Hematopoietic multipotent progenitor cell treated with erythropoietin and hydrocortisone succinate and interleukin-3 and kit ligand, for 8 days (in vitro differentiated cells): ENCODE measurements around the gene SFMBT2.
"Not testable (repeated sequence)": the region's sequence is repeated elsewhere in the genome, so short reads cannot be mapped to it uniquely, and the experiment has no call there.

Source experiments
- DNase-seq: peaks from one replicate; pipeline ENCODE4 v3.0.0-alpha.2; 2015

The SFMBT2 gene

DNA sequence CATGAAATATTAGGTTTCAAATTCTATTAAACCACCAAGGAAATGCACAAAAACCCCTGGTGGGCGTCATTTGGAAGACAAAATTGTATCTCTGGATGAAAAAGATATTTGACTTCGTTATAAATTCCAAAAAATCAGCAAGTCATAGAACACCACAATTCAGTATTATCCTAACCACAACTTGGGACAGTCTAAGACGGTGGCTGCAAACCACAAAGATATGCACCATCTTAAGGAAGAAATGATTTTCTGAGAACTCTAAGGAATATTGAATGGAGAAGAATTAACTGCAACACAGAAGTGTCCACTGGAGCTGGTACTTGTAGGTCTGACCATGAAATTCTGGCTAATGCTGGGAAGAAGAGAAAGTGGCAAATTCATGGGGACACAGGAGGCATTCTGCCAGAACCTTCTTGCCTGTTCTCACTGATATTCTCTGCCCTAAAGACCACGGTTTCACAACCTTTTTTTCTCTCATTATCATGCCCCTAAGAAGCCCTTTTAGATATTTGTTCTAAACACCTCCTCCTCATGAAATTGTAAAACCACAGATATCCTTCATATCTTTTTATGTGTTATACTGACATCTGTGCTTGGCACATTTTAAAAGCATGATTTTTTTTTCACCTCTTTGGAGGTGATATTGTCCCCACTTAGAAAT lies 92.9 kb downstream of the SFMBT2 start:
- DNase-seq: peak; percentile 23

DNA sequence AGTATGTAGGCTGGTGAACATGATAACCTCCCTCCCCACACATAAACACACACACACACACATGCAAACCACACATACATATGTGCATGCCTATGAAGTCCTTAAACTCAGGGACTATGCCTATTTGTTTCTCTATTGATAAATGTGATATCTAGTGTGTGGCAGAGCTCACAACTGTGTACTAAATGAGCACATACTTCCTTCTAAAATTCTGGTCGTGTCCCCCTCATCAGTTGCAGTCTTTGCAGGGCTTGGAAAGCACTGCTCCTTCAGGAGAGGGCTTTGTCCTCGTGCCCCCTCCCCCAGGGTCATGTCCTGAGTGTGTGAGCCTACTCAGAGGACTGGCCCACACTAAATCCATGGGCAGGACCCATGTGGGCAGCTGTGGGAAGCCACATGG lies 94.0 kb downstream of the SFMBT2 start:
- DNase-seq: no peak

DNA sequence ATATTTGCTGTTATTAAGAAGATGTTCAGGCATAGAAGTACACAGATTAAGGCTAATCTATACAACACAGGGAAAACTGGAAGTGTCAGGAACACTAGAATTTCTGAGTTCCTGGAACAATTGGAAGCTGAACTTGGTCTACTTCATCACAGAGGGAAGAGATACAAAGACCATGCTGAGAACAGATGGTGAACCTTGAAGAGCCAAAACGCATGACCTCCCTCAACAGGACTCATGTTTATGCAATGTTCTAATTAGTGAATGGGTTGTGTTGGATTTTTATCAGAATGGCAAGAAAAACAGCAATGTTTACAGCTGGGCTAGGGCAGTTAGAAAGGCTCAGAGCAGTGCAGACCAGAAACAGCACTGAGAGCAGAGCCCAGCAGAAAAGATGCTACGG lies 94.9 kb downstream of the SFMBT2 start:
- DNase-seq: no peak

DNA sequence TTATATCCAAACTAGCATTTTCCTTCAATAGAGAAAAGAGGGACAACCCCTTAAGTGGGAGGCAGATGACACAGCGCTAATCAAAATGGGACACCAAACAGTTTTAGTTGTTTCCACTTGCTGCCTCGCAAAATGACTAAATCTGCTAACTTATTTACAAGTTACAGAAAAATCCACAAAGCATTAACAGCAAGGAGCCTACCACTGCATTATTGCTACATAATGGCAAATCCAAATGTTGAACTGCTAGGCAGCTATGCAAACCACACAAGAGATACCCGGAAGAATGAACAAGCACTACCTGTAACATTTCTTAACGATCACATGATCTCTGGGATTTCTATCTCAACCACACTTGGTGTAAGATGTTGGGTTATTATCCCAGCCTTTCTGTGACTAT lies 96.7 kb downstream of the SFMBT2 start:
- DNase-seq: no peak

DNA sequence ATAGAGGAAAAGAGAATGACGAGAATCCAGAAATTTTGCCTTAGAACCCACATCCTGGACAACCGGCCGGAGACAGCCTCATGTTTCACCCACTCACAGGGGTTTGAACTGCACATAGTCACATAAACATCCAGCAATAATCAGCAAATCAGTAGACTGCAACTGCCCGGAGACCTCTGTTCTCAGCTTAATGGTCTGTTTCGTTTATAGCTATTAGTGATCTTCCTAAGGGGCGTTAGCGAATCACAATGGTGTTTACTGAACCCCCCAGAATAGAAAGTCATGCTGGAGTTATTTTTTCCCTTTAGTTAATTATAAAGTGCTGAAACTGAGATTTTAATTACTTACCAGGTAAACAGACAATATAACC lies 98.4 kb downstream of the SFMBT2 start:
- DNase-seq: no peak

DNA sequence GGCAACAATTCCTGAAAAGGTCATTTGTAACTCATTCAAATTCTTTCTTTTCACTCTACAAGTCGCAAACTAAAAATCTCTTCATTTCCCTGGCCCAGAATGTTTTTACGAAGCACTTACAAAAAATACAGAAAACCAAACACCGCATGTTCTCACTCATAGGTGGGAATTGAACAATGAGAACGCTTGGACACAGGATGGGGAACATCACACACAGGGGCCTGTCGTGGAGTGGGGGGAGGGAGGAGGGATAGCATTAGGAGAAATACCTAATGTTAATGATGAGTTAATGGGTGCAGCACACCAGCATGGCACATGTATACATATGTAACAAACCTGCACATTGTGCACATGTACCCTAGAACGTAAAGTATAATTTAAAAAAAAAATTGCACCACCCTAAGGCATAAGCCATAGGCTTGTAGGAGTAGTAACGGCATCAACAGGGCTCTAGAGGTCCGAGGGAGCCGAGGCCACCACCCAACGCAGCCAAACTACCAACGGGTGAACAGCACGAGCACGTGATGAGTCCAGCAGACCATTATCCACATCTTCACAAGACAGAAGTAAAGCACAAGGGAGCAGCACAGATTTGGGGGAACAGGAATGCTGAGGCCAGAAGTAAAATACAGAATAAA lies 98.9 kb downstream of the SFMBT2 start:
- DNase-seq: not testable (repeated sequence)

DNA sequence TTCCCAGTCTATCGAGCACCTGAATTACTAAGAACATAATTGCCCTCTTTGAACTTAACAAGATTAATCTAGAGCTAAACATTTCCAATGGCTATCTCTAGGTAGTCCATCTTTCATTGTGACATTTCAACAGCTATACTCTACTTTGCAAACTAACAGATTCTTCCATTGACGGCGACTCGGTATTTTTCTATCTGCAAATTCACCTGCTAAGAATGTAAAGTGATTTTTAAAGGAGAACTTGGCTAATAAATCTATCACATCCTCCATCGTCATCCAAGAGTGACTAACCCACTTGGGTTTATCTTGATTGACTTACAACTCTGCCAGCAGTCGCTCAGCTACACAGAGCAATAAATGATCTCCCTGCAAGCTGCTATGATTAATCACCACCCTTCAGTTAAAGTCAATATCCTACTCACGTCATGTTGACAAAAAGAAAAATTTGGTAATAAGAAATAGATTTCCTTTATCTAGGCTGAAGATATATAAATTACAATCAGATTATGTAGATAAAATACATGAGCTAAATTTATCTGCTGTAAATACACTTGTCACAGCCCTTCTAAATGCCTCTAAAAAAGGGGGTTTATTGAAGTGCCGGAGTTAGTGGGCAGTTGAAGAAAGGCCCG lies 99.5 kb downstream of the SFMBT2 start:
- DNase-seq: no peak

DNA sequence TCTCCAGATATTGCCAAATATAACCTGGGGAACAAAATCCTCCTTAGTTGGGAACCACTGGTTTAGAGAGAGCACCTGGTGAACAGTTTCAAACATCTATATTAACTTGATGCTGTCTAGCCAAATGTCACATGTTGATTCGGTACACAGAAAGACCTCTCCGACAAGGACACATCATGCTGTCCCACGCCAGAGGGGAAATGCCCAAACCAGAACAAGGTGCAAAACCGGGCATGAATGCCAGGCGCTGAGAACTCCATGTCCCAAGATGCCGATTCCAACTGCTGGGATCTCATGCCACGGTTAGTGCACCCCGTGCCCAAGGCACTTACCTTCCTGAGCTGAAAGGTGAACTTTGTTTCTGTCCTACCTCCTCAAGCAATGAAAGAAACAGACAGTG lies 100.8 kb downstream of the SFMBT2 start:
- no peak for DNase-seq

DNA sequence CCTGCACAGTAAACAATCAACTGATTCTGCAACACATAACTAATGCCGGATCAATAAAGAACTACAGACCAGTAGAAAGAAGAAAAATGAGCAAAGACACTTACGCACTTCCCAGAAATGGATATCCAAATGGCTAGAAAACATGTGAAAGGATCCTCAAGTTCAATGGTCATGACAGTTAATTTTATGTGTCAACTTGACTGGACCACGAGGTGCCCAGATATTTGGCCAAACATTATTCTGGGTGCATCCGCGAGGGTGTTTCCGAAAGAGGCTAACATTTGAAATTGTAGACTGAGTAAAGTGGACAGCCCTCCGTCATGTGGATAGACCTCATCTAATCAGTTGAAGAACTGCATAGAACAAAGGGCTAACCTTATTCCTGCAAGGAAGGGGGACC lies 102.0 kb downstream of the SFMBT2 start:
- DNase-seq: no peak

DNA sequence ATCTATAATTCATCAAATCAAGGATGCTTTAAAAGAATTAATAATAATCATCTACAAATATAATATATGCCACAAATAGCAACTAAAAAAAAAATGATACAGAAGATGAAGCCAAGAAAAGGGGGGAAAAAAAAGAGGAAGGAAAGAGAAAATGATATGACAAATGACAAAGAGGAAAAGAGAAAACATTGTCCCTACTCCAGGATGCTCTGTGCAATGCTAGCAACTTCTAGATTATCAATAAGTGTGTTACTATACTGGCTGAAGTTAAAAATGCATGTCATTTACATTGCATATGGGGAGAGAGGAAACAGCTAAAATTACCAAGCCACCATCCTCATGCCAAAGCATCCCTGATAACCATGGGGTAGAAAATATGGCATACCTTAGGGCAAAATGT lies 104.2 kb downstream of the SFMBT2 start:
- DNase-seq: no peak

DNA sequence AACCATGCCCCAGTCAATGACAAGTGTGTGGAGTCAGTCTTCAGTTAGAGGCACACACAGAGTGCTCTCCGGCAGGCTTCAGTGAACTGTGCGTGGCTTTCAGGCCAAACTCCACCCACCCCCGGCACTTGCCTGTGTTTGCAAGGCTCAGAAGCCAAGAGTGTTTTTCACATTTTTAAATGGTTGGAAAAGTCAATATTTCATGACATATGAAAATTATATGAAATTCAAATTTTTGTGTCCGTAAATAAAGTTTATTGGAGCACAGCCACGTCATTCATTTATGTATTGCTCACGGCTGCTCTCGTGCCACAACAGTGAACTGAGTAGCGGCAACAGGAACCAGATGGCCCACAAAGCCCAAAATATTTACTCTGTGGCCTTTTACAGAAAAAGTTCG lies 104.7 kb downstream of the SFMBT2 start:
- no peak for DNase-seq

DNA sequence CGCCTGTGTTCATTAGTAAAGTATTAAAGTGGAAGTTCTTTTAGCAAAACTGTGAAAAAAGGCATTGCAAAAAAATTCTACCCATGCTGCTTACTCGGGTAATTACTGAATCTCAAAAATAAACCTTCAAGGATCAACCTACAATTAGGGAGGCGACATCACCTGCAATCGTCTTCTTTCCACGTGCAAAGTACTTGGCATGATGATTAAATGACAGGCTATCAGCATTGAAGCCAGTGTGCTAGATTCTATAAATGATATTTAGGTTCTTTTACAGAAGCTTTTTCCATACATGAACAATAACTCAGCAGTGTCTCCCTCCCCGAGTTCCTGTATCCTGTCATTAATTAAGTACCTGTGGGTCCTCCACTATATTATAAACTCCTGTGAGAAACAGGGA lies 105.8 kb downstream of the SFMBT2 start:
- DNase-seq: no peak

DNA sequence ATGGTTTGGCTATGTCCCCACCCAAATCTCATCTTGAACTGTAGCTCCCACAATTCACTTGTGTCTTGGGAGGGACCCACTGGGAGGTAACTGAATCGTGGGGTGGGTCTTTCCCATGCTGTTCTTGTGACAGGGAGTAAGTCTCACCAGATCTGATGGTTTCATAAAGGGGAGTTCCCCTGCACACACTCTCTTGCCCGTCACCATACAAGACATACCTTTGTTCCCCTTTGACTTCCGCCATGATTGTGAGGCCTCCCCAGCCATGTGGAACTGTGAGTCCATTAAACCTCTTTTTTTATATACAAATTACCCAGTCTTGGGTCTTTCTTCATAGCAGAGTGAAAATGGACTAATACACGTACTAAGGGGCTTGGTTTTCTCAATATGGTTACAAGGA lies 106.7 kb downstream of the SFMBT2 start:
- no peak for DNase-seq

DNA sequence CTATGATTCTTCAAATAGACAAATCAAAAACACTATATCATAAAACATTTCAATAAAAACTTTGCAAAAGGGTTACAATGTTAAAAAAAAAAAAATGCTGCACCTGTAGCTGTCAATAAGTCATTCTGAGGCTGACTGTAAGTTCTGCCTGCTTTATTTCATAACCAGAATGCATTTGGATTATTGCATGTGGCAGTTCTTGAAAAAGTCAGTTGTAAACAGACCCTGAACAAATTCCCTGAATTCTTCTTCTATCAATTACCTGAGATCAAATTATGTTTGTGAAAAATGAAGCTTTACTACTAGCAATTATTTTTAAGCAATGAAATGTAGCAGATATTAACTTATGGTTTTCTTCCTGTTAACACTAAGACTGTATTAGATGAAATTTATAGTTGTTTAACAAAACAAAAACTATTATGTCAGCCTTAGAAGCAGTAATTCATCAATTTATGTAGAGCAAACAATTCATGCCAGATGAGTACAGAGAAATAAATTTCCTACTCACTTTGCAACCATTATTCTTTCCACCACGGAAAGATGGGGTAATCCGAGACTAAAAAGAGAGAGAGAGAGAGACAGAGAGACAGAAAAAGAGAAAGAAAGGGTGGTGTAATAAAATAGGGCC lies 107.8 kb downstream of the SFMBT2 start:
- no peak for DNase-seq

DNA sequence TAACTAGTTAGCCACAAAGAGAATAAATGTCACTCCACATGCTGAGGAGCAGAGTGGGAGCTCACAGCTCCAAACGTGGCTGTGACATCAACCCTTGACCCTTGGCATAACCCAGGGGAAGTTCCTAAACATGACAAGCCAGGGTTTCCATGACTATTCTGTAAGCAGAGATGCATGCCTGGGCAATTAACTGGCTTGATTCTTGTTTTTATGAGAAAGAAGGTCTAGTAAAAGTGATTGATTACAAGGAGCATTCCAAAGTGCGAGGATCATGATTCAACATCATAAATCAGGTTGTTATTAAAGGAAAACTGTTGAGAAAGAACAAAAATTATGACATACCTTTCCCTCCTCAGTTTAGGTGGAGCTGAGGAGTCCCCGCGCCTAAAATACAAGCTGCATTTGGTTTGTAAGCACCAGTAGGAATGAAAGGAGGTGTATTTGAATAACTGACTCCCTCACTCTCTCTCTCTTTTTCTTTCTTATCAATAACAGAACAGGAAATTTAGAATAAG lies 108.4 kb downstream of the SFMBT2 start:
- DNase-seq: no peak

DNA sequence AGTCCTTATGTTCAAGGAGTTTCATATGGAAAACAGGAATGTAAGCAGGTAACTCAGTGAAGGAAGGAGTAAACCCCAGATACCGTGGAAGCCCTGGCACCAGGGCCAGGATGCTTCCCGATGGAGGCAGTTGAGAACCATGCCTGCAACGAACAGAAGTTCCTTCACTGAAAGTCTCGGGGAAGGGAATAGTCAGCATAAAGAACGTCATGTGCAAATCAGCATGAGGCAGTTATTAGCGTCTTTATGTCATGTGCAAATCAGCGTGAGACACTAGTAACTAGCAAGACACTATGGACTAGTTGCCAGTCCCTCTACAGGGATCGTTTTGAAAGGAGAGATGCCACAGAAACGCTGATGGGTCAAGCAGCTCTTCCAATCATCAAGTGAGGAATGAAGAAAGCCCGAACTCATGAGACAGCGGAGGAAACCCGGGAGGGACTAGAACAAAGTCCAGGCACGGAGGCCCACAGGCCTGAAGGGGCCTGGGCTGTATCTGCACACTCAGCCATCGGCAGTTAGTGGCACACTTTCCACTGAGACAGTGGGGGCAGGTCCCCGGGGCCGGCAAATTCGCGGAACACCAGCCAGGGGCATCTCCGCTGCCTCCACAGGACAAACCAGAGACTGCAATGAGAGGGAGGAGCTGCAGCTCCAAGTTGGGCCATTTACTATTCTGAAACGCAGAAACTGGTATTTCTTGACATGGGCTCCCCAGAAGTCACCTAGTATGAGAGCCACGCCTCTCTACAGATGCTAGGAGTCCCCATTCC lies 109.6 kb downstream of the SFMBT2 start:
- DNase-seq: no peak

DNA sequence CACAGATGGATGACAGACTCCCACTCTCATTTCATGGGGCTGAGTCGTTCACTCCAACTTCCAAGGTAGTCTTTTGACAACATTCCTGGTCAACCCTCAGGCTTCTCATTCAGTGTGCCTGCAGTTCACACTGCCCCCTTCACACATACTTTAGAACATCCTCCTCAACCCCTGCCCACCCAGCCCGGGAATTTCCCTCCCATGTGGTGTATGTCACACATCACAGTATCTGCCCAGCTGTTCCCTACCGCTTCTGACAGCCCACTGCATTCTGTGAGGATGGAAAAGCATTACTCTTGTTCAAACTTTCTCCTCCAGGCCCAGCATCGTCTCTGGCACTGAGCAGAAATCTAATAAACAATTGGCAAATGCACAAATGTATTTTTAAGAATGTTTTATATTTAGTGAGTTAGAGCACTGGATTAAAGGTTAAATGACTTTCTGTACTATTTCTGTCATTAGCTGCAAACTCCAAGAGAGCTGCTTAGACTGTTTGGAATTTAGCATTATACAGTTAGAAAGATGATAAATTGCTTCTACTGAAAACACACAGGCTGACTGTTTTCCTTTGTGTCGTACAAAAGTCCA lies 110.4 kb downstream of the SFMBT2 start:
- DNase-seq: no peak

DNA sequence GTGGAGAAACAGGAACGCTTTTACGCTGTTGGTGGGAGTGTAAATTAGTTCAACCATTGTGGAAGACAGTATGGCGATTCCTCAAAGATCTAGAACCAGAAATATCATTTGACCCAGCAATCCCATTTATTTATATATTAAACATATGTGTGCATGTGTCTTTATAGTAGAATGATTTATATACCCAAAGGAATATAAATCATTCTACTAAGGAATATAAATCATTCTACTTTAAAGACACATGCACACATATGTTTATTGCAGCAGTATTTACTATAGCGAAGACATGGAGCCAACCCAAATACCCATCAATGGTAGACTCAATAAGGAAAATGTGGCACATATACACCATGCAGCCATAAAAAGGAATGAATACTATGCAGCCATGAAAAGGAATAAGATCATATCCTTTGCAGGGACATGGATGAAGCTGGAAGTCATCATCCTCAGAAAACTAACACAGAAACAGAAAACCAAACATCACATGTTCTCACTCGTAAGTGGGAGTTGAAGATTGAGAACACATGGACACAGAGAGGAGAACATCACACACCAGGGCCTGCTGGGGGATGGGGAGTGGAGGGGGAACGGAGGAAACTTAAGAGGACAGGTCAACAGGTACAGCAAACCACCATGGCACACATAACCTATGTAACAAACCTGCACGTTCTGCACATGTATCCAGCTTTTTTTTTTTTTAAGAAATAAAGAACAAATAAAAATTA lies 111.1 kb downstream of the SFMBT2 start:
- DNase-seq: not testable (repeated sequence)

DNA sequence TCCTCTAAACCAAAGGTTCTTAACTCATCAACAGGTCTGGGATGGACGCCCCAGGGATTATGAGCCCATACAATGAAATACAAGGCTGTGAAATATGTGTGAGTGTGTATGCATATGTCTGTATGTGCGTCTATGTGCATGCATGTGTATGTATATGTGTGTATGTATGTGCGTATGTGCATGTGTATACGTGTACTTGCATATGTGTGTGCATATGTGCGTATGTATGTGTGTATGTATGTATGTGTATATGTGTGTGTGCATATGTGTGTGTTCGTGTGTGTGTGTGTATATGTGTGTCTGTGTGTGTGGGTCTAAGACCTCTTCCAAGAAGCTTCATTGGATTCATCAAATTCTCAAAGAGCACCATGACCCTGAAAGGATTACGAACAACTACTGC lies 112.3 kb downstream of the SFMBT2 start:
- no peak for DNase-seq

DNA sequence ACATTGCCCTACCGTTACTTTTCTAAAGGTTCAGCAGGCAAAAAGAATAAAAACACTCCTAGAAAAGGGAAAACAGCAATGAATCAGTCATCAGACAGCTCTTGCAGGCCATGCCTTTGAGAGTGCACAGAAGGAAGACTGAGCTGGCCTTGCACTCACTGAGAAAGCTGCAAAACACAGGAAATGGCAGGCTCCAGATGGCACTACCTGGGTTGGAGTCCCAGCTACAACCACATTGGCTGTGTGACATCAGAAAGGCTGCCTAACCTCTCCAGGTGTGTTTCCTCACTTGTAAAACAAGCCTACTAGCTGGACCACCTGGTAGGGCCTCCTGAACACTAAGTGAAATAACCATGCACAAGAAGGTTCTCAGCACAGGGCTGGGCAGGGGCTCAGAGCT lies 113.7 kb downstream of the SFMBT2 start:
- no peak for DNase-seq

DNA sequence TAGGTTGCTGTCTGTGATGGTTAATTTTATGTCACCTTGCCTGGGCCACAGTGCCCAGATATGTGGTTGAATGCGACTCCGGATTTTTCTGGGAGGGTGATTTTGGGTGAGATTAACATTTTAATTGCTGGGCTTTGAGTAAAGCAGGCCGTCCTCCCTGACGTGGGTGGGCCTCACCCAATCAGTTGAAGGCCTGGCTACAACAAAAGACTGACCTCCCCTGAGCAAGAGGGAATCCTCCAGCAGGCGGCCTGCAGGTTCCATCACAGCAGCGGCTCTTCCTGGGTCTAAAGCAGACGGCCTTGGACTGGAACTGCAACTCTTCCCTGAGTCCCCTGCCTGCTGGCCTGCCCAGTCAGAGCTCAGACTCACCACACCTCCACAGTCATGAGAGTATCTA lies 114.2 kb downstream of the SFMBT2 start:
- DNase-seq: no peak

DNA sequence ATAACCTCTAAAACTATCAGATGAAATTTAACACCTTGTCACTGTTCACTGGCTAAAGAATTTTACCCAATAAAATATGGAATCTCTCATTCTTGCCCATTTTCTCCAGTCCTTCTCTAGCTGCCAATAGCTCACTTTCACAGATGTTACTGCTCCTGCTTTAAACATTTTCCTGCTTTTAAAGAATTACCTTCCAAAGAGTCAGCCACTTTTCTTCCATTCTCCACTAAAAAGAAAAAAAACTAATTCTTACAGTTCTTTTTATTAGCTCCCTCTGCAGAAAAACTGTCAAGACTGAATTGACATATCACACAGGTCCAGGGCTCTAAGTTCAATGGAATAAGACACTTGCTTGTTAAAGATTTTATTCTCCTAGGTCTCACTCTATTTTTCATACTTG lies 114.8 kb downstream of the SFMBT2 start:
- DNase-seq: no peak
